Keratinocyte (primary cell): ENCODE measurements around the gene TUBB8. TPM values are rescaled to one million over a fixed set of nuclear protein-coding genes. Genes with fewer than 3 reads are reported as not detected.
"Not testable (repeated sequence)": the region's sequence is repeated elsewhere in the genome, so short reads cannot be mapped to it uniquely, and the experiment has no call there.

Source experiments
- DNase-seq: peaks from one replicate; pipeline ENCODE4 v3.0.0-alpha.2; 2011; ENCODE audit warnings: low read depth, missing footprints, low spot score
- FAIRE-seq: peaks from 2 replicates; lab custom pipeline; 2011; peaks lifted over from hg19 to GRCh38; lab: Jason Lieb, UNC
- H2AFZ ChIP-seq: 2 replicates; pipeline ENCODE4 v1.6.0; 2012; ENCODE audit warnings: low read length, control low read depth, inconsistent platforms; ENCODE audit not compliant: control insufficient read depth
- H3K27ac ChIP-seq: 2 replicates; pipeline ENCODE4 v1.5.1; 2011; ENCODE audit warnings: low read length; ENCODE audit not compliant: control insufficient read depth, insufficient read depth
- H3K27me3 ChIP-seq: 3 replicates; pipeline ENCODE4 v1.6.0; 2011; ENCODE audit warnings: low read length; ENCODE audit not compliant: control insufficient read depth, insufficient read depth; ENCODE audit errors: extremely low read depth
- H3K36me3 ChIP-seq, 2 experiments: 2 replicates in 1 of 2; 3 replicates in 1 of 2; pipeline ENCODE4 v1.5.1; 2011; ENCODE audit warnings: low read length in 2 of 2, mild to moderate bottlenecking in 1 of 2; ENCODE audit not compliant: control insufficient read depth in 2 of 2, insufficient read depth in 2 of 2; ENCODE audit errors: extremely low read depth in 1 of 2
- H3K4me1 ChIP-seq: 3 replicates; pipeline ENCODE4 v1.5.1; 2011; ENCODE audit warnings: low read length; ENCODE audit not compliant: control insufficient read depth, insufficient read depth; ENCODE audit errors: extremely low read depth
- H3K4me2 ChIP-seq: 3 replicates; pipeline ENCODE4 v1.6.0; 2011; ENCODE audit warnings: low read depth, low read length; ENCODE audit not compliant: control insufficient read depth, insufficient read depth; ENCODE audit errors: extremely low read depth
- H3K4me3 ChIP-seq, 3 experiments: fragments of 200-600 bp in 1 of 3; sonication (generic) in 1 of 3; 2 replicates in 2 of 3; 3 replicates in 1 of 3; pipeline ENCODE4 v1.5.1; 2011 to 2016; ENCODE audit warnings: low read length in 3 of 3, mild to moderate bottlenecking in 3 of 3, control low read depth in 2 of 3, inconsistent platforms in 1 of 3, low read depth in 1 of 3, mixed read lengths in 1 of 3, mixed run types in 1 of 3, moderate library complexity in 1 of 3; ENCODE audit not compliant: control insufficient read depth in 2 of 3, insufficient read depth in 2 of 3; ENCODE audit errors: extremely low read depth in 1 of 3
- H3K79me2 ChIP-seq: 2 replicates; pipeline ENCODE4 v1.6.0; 2012; ENCODE audit warnings: low read length; ENCODE audit not compliant: control insufficient read depth, insufficient read depth
- H3K9ac ChIP-seq: 3 replicates; pipeline ENCODE4 v1.6.0; 2011; ENCODE audit warnings: low read length; ENCODE audit not compliant: control insufficient read depth, insufficient read depth; ENCODE audit errors: extremely low read depth
- H3K9me1 ChIP-seq: 3 replicates; pipeline ENCODE4 v1.6.0; 2011; ENCODE audit warnings: low read length; ENCODE audit not compliant: control insufficient read depth, insufficient read depth; ENCODE audit errors: extremely low read depth
- H3K9me3 ChIP-seq: 2 replicates; pipeline ENCODE4 v1.5.1; 2012; ENCODE audit warnings: low read depth, low read length; ENCODE audit not compliant: control insufficient read depth
- H4K20me1 ChIP-seq: 3 replicates; pipeline ENCODE4 v1.6.0; 2011; ENCODE audit warnings: low read length; ENCODE audit not compliant: control insufficient read depth, insufficient read depth; ENCODE audit errors: extremely low read depth
- dilution Hi-C: fragments of 300-500 bp; cut with MboI; formaldehyde crosslinking; loops from one replicate; pipeline ENCODE4 v1.7.0; 2020; ENCODE audit warnings: low sequenced_read_pairs; ENCODE audit not compliant: extremely low pct_ligation_motif_present
- polyA plus RNA-seq, 5 experiments: library from polyadenylated mRNA; depleted of rRNA in 3 of 5; stranded (reverse) in 3 of 5; stranded (forward) in 1 of 5; unstranded in 1 of 5; fragments of >200 nt; gene quantifications; 1 replicate in 1 of 5; 2 replicates in 3 of 5; 3 replicates in 1 of 5; pipeline versions ENCODE4 v1.2.1 to v1.2.3, GENCODE V29; 2011 to 2012; ENCODE audit warnings: missing spikeins in 2 of 5, low read depth in 1 of 5, low replicate concordance in 1 of 5

The TUBB8 gene
- polyA plus RNA-seq, 1 donor (not counting 4 experiments of a cell fraction or from before 2014, with no cell fraction given) = 0.10 TPM

GRCh38 chr10:49926-50325 is 830 bp upstream of the TUBB8 start:
- H3K4me2 ChIP-seq, FAIRE-seq, H3K4me3 ChIP-seq, dilution Hi-C loops, H3K9me3 ChIP-seq, H2AFZ ChIP-seq, H3K9me1 ChIP-seq, H3K27ac ChIP-seq, H3K4me1 ChIP-seq, H3K27me3 ChIP-seq, DNase-seq, H3K79me2 ChIP-seq, H3K9ac ChIP-seq, H4K20me1 ChIP-seq, H3K36me3 ChIP-seq: not testable (repeated sequence)

- H3K4me3 ChIP-seq, dilution Hi-C loops, H3K36me3 ChIP-seq, H4K20me1 ChIP-seq, H3K9me3 ChIP-seq, FAIRE-seq, H3K9me1 ChIP-seq, H3K27me3 ChIP-seq, H3K4me1 ChIP-seq, H3K9ac ChIP-seq, DNase-seq, H3K79me2 ChIP-seq, H2AFZ ChIP-seq, H3K4me2 ChIP-seq, H3K27ac ChIP-seq: not testable (repeated sequence)
These were observed 1.2 kb downstream of the TUBB8 start for GRCh38 chr10:47864-48263.

GRCh38 chr10:13315-13635 is 35.8 kb downstream of the TUBB8 start:
- H3K9me3 ChIP-seq, dilution Hi-C loops, H3K9me1 ChIP-seq: not testable (repeated sequence)

GRCh38 chr10:12444-13314 is 36.4 kb downstream of the TUBB8 start:
- H3K79me2 ChIP-seq, H3K4me1 ChIP-seq, H3K9me1 ChIP-seq, H4K20me1 ChIP-seq, H3K4me2 ChIP-seq, H3K9me3 ChIP-seq, H3K27me3 ChIP-seq, FAIRE-seq, DNase-seq, H3K36me3 ChIP-seq, H3K9ac ChIP-seq, dilution Hi-C loops, H2AFZ ChIP-seq, H3K27ac ChIP-seq, H3K4me3 ChIP-seq: not testable (repeated sequence)

More at GRCh38 chr10:13315-13635, 35.8 kb downstream of the TUBB8 start:
- not testable (repeated sequence) for H3K4me2 ChIP-seq, H3K36me3 ChIP-seq, DNase-seq, H3K4me3 ChIP-seq, H3K4me1 ChIP-seq, H3K27ac ChIP-seq, H3K27me3 ChIP-seq, H2AFZ ChIP-seq, FAIRE-seq, H3K9ac ChIP-seq, H4K20me1 ChIP-seq, H3K79me2 ChIP-seq

GRCh38 chr10:11260-11659 is 37.8 kb downstream of the TUBB8 start:
- H3K9me1 ChIP-seq, H2AFZ ChIP-seq, H3K9me3 ChIP-seq, H3K9ac ChIP-seq, H4K20me1 ChIP-seq, H3K4me1 ChIP-seq, H3K4me2 ChIP-seq, H3K4me3 ChIP-seq, dilution Hi-C loops, H3K79me2 ChIP-seq, H3K36me3 ChIP-seq, DNase-seq, FAIRE-seq, H3K27me3 ChIP-seq, H3K27ac ChIP-seq: not testable (repeated sequence)
